HS-5 (cell line): ENCODE measurements around the gene IQSEC1.

Experiments
- DNase-seq: peaks from one replicate; pipeline ENCODE4 v3.0.0-alpha.2; 2012; ENCODE audit warnings: low read depth

Gene IQSEC1

GRCh38 chr3:12999147-13000140 lies 73.8 kb downstream of the IQSEC1 start:
- DNase-seq = no peak

DNA sequence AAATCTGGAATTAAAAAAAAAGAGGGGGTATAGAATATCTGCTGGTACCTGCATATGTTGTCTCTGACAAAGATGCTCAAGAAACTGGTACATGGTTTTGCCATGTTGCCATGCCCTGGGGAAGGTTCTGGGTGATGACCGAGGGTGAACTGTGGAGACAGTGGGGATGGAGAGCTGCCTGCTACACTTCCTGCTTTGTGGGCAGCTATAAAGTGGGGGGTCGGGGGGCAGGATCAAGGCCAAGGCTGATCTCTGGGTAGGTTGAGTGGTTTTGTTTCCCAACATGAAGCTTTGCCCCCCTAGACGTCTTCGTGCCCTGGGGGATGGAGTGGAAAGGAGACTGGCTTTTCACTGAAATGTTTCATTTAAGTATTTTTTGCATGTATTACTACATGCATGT lies 74.6 kb downstream of the IQSEC1 start:
- DNase-seq = no peak

- DNase-seq = no peak
Observed at GRCh38 chr3:12997387-12997786, 75.8 kb downstream of the IQSEC1 start.

- DNase-seq = no peak
Observed at GRCh38 chr3:12996181-12996506, 77.1 kb downstream of the IQSEC1 start.

- DNase-seq = no peak
Observed at GRCh38 chr3:12995389-12996180, 77.6 kb downstream of the IQSEC1 start.

GRCh38 chr3:12994607-12995388 lies 78.4 kb downstream of the IQSEC1 start:
- DNase-seq = peak; percentile 24

DNA sequence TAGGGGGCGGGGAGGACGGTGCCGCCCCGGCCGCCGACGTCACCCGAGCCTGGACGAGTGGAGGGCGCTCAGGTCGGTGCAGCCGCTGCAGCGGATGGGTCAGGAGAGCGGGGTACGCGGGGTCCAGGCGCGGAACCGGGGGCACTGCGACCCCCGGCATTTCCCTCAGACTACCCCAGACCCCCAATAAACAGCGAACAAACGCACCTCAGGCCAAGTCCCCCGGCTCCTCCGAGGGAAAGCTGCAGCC lies 78.9 kb downstream of the IQSEC1 start:
- no peak for DNase-seq

DNA sequence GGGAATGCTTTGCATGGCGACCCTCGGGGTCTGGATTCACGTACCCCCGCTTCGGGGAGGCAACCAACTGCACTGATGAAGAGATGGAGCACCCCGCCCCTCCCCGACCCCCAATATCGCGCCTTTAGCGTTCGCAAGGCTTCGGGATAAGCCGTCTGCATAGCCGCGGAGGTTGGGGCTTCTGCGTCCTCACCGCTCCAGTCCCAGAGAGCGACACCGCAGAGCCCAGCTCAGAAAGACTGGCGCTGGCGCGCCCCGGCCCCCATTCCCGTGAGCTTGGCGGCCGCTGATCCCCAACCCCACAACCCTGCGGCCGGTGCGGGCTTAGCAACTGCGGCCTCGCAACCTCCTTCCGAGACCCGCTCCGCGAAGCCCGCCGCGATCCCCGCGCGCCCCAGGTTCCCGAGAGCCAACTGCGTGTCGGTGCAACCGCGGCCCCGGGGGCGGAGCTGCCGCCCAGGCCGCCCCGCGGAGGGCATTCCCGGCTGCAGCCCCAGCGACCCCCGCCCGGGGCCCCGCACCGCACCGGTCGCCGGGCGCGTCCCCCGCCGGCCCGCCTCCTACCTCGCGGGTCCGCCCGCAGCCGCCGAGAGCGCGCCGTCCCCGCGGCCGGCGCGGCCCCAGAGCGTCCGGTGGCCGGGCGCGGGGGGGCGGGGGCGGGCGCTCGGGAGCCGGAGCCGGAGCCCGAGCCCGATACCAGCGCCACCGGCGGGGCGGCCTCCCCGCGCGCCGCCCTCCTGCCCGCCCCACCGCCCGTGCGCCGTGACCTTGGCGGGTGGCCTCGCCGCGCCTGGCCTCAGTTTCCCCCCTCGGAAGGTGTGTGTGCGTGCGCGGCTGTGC lies 79.5 kb downstream of the IQSEC1 start:
- DNase-seq = no peak

GRCh38 chr3:12992629-12993516 lies 80.4 kb downstream of the IQSEC1 start:
- no peak for DNase-seq

DNA sequence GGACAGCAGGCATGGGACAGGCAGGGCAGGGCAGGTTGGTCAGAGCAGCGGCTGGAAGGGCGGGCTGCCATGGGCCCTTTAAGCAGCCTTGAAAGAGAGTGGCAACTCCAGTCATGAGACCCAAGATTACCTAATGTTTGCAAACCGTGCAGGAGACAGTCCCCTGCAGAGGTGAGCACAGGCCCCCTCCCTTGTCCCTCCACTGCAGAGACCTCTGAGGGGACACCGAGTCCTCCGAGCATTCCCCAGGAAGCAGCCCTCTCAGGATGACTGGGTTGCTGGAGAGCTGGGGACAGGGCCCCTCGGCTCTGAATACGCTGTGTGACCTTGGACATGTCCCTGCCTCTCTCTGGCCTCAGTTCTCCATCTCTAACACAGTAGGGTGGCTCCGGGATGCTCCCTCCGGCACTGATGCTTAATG lies 81.4 kb downstream of the IQSEC1 start:
- no peak for DNase-seq

- no peak for DNase-seq
Observed at GRCh38 chr3:12991481-12991837, 81.8 kb downstream of the IQSEC1 start.

- peak; percentile 49 for DNase-seq
Observed at GRCh38 chr3:12990781-12991480, 82.3 kb downstream of the IQSEC1 start.

- no peak for DNase-seq
Observed at GRCh38 chr3:12990306-12990705, 82.9 kb downstream of the IQSEC1 start.

GRCh38 chr3:12988728-12989454 lies 84.3 kb downstream of the IQSEC1 start:
- no peak for DNase-seq

DNA sequence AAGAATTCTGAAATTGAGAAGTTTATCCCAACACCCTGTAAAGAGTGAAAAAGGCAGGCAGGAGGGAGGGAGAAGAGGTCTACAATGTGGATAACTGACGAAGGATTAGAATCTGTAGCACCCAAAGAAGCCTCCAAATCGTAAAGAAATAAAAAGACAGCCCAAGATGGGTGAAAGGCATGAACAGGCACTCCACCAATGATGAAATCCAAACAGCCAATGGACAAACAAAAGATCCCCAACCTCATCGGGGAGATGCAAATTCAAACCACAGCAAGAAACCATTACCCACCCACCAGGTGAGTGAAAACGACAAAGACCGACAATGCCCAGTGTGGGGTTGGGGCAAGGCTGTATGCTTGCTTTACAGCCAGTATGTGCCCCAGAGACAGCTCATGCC lies 85.6 kb downstream of the IQSEC1 start:
- no peak for DNase-seq

- DNase-seq = no peak
Observed at GRCh38 chr3:12986986-12987385, 86.2 kb downstream of the IQSEC1 start.

GRCh38 chr3:12986521-12986920 lies 86.7 kb downstream of the IQSEC1 start:
- DNase-seq = no peak

DNA sequence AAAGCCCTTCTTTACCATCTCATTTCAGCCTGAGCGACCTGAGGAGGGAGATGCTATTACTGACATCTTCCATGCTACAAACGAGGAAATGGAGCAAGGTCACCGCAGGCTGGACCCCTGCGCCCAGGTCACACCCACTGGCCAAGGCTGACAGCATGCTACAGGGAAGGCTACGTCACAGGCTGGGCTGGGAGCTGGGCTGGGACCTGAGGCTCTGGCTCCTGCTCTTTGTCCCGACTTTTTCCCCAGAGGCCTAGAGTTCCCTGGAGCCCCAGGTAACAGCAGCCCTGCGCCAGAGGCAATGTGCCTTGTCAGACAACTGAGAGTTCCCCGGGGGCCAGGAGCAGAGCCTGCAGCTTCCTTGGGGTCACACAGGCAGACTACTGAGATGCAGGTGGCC lies 87.2 kb downstream of the IQSEC1 start:
- DNase-seq = no peak

DNA sequence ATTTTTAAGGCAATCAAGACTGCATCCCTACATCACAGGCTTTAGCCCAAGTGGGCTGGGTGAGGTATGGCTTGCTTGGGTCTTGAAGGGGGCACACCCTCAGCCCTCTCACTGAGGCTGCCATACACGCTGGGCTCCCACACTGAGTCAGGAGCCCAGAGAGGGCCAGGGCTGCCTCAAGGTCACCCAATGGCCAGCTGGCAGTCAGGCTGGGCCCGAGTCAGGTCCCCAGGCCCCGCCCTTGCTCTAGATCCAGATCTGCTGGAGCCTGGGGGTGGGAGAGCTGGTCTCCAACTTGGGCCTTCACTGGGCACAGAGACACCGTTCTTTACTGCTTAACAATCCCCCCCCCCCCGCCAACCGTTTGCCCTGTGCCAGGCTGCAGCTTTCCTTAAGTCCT lies 88.1 kb downstream of the IQSEC1 start:
- no peak for DNase-seq
